LHCN-M2 (cell line): Measurements from ENCODE around the gene HIPK4. TPM values are rescaled to one million over a fixed set of nuclear protein-coding genes. Genes with fewer than 3 reads are reported as not detected.
A peak's percentile ranks its signal among the peaks of the same experiment; 100 is the strongest.
"Not testable (repeated sequence)": the region's sequence is repeated elsewhere in the genome, so short reads cannot be mapped to it uniquely, and the experiment has no call there.

ENCODE experiments used
- DNase-seq: peaks from one replicate; pipeline ENCODE4 v3.0.0-alpha.2; 2012; ENCODE audit warnings: low read depth
- total RNA-seq: library from RNA; depleted of rRNA; stranded (reverse); fragments of >200 nt; gene quantifications from 2 replicates; pipeline ENCODE4 v1.2.3, GENCODE V29; 2014

Gene HIPK4
- total RNA-seq, 1 experiment from 2014 or later: not detected

- no peak for DNase-seq
These were observed 4.2 kb upstream of the HIPK4 start for GRCh38 chr19:40393894-40394815.

GRCh38 chr19:40392894-40393517 lies 3.0 kb upstream of the HIPK4 start:
- DNase-seq: no peak

- no peak for DNase-seq
These were observed 2.1 kb upstream of the HIPK4 start for GRCh38 chr19:40392123-40392522.

- no peak for DNase-seq
These were observed 437 bp downstream of the HIPK4 start for GRCh38 chr19:40389404-40390083.

- no peak for DNase-seq
These were observed 1.5 kb downstream of the HIPK4 start for GRCh38 chr19:40388481-40388880.

GRCh38 chr19:40387155-40387554 lies 2.8 kb downstream of the HIPK4 start:
- peak; percentile 28 for DNase-seq

- no peak for DNase-seq
These were observed 6.2 kb downstream of the HIPK4 start for GRCh38 chr19:40383668-40384248.

GRCh38 chr19:40381321-40381720 lies 8.7 kb downstream of the HIPK4 start:
- DNase-seq: no peak

- no peak for DNase-seq
These were observed 9.6 kb downstream of the HIPK4 start for GRCh38 chr19:40380199-40381037.

- no peak for DNase-seq
These were observed 10.4 kb downstream of the HIPK4 start for GRCh38 chr19:40379446-40380198.

GRCh38 chr19:40378509-40378908 lies 11.5 kb downstream of the HIPK4 start:
- DNase-seq: no peak

GRCh38 chr19:40377876-40378385 lies 12.1 kb downstream of the HIPK4 start:
- DNase-seq: no peak

GRCh38 chr19:40376286-40376862 lies 13.6 kb downstream of the HIPK4 start:
- no peak for DNase-seq

GRCh38 chr19:40374084-40374483 lies 15.9 kb downstream of the HIPK4 start:
- DNase-seq: no peak

GRCh38 chr19:40371802-40372122 lies 18.2 kb downstream of the HIPK4 start:
- no peak for DNase-seq

- DNase-seq: no peak
These were observed 18.8 kb downstream of the HIPK4 start for GRCh38 chr19:40370997-40371801.

GRCh38 chr19:40370253-40370652 lies 19.7 kb downstream of the HIPK4 start:
- DNase-seq: not testable (repeated sequence)

- DNase-seq: no peak
These were observed 20.2 kb downstream of the HIPK4 start for GRCh38 chr19:40369797-40370196.
